ENCODE measurements around the gene LDB1.

GRCh38 chr10:102072673-102073527, 47.3 kb downstream of the LDB1 start:
- peak; percentile 98 for TF ChIP-seq CTCF (IDR thresholded peaks at IDR 0.05)
- no peak for TF ChIP-seq EZH2phosphoT487 (IDR thresholded peaks at IDR 0.05)
